ENCODE measurements around the gene PSORS1C2. TPM values are rescaled to one million over a fixed set of nuclear protein-coding genes. Genes with fewer than 3 reads are reported as not detected.

Gene PSORS1C2
- polyA plus RNA-seq, 1 donor (not counting 4 experiments of a cell fraction or from before 2014, with no cell fraction given) = not detected

- no peak overlapping the region for H3K4me2 ChIP-seq (ENCODE audit: control insufficient read depth, extremely low read depth, insufficient read depth, low read depth, low read length)
- H3K9ac ChIP-seq (ENCODE audit: control insufficient read depth, extremely low read depth, insufficient read depth, low read length) = no peak overlapping the region
- no peak for DNase-seq (ENCODE audit: low read depth, low spot score)
- H3K79me2 ChIP-seq (ENCODE audit: control insufficient read depth, insufficient read depth, low read length) = peaks cover 4% of the 10 kb centered on the region
- no peak overlapping the region for H3K4me3 ChIP-seq (ENCODE audit: control insufficient read depth in 2 of 3, extremely low read depth in 1 of 3, insufficient read depth in 2 of 3, low read depth in 1 of 3, low read length in 3 of 3)
- H3K4me1 ChIP-seq (ENCODE audit: control insufficient read depth, extremely low read depth, insufficient read depth, low read length) = peaks cover 4% of the 10 kb centered on the region
- peaks cover 0 to 2% of the 10 kb centered on the region in 2 experiments for H3K36me3 ChIP-seq (ENCODE audit: control insufficient read depth in 2 of 2, extremely low read depth in 1 of 2, insufficient read depth in 2 of 2, low read length in 2 of 2)
- no peak overlapping the region for H2AFZ ChIP-seq (ENCODE audit: control insufficient read depth, low read length)
- H3K9me1 ChIP-seq (ENCODE audit: control insufficient read depth, extremely low read depth, insufficient read depth, low read length) = no peaks in the 10 kb centered on the region
- TF ChIP-seq EZH2 (IDR thresholded peaks at IDR 0.05; ENCODE audit: low read length) (no peak), CTCF (optimal IDR thresholded peaks at IDR 0.05 in 1 of 3, IDR thresholded peaks at IDR 0.05 in 1 of 3, conservative IDR thresholded peaks at IDR 0.05 in 1 of 3; ENCODE audit: extremely low read depth in 1 of 3, insufficient read depth in 2 of 3, low read length in 3 of 3) (no peak)
- no peak for FAIRE-seq
- dilution Hi-C loops (cut with MboI; ENCODE audit: extremely low pct_ligation_motif_present, low sequenced_read_pairs) = no loop called here
- no peaks in the 10 kb centered on the region for H4K20me1 ChIP-seq (ENCODE audit: control insufficient read depth, extremely low read depth, insufficient read depth, low read length)
- H3K27me3 ChIP-seq (ENCODE audit: control insufficient read depth, extremely low read depth, insufficient read depth, low read length) = no peaks in the 10 kb centered on the region
- no peaks in the 10 kb centered on the region for H3K9me3 ChIP-seq (ENCODE audit: control insufficient read depth, low read depth, low read length)
- H3K27ac ChIP-seq (ENCODE audit: control insufficient read depth, insufficient read depth, low read length) = no peak overlapping the region
Measured at GRCh38 chr6:31152781-31153180, 13.9 kb upstream of the PSORS1C2 start.

GRCh38 chr6:31149827-31150447 lies 11.1 kb upstream of the PSORS1C2 start:
- TF ChIP-seq EZH2 (IDR thresholded peaks at IDR 0.05; ENCODE audit: low read length) = no peak
- no peak for TF ChIP-seq CTCF (optimal IDR thresholded peaks at IDR 0.05 in 1 of 3, IDR thresholded peaks at IDR 0.05 in 1 of 3, conservative IDR thresholded peaks at IDR 0.05 in 1 of 3; ENCODE audit: extremely low read depth in 1 of 3, insufficient read depth in 2 of 3, low read length in 3 of 3)
- H3K27ac ChIP-seq (ENCODE audit: control insufficient read depth, insufficient read depth, low read length) = no peak overlapping the region
- H3K36me3 ChIP-seq (ENCODE audit: control insufficient read depth in 2 of 2, extremely low read depth in 1 of 2, insufficient read depth in 2 of 2, low read length in 2 of 2) = peaks cover 0 to 2% of the 10 kb centered on the region in 2 experiments
- H2AFZ ChIP-seq (ENCODE audit: control insufficient read depth, low read length) = no peak overlapping the region
- FAIRE-seq (no peak), DNase-seq (ENCODE audit: low read depth, low spot score) (no peak)
- H3K27me3 ChIP-seq (ENCODE audit: control insufficient read depth, extremely low read depth, insufficient read depth, low read length) = no peaks in the 10 kb centered on the region
- H3K9me3 ChIP-seq (ENCODE audit: control insufficient read depth, low read depth, low read length) = no peaks in the 10 kb centered on the region
- H3K9me1 ChIP-seq (ENCODE audit: control insufficient read depth, extremely low read depth, insufficient read depth, low read length) = no peaks in the 10 kb centered on the region
- dilution Hi-C loops (cut with MboI; ENCODE audit: extremely low pct_ligation_motif_present, low sequenced_read_pairs) = no loop called here
- H3K4me3 ChIP-seq (ENCODE audit: control insufficient read depth in 2 of 3, extremely low read depth in 1 of 3, insufficient read depth in 2 of 3, low read depth in 1 of 3, low read length in 3 of 3) = no peak overlapping the region
- H4K20me1 ChIP-seq (ENCODE audit: control insufficient read depth, extremely low read depth, insufficient read depth, low read length) = no peaks in the 10 kb centered on the region
- no peak overlapping the region for H3K9ac ChIP-seq (ENCODE audit: control insufficient read depth, extremely low read depth, insufficient read depth, low read length)
- H3K4me2 ChIP-seq (ENCODE audit: control insufficient read depth, extremely low read depth, insufficient read depth, low read depth, low read length) = no peak overlapping the region
- no peaks in the 10 kb centered on the region for H3K79me2 ChIP-seq (ENCODE audit: control insufficient read depth, insufficient read depth, low read length)
- no peaks in the 10 kb centered on the region for H3K4me1 ChIP-seq (ENCODE audit: control insufficient read depth, extremely low read depth, insufficient read depth, low read length)

Data from keratinocyte (primary cell).